Ovary (tissue), 9 donors: ENCODE measurements around the gene CCR4. TPM values are rescaled to one million over a fixed set of nuclear protein-coding genes. Genes with fewer than 3 reads are reported as not detected.
"Not testable (repeated sequence)": the region's sequence is repeated elsewhere in the genome, so short reads cannot be mapped to it uniquely, and the experiment has no call there.

Source experiments
- DNase-seq, 5 donors: peaks; one replicate each; pipeline ENCODE4 v3.0.0-alpha.2; 2019 to 2020
- H3K27ac ChIP-seq, 2 donors: fragments of 200-600 bp; one replicate each; pipeline versions ENCODE4 v1.5.1 to v1.8.0; 2019 to 2022
- H3K27me3 ChIP-seq: fragments of 200-600 bp; one replicate; pipeline ENCODE4 v1.8.0; 2022
- H3K36me3 ChIP-seq: fragments of 200-600 bp; sonication (generic); one replicate; pipeline ENCODE4 v1.5.1; 2019
- H3K4me1 ChIP-seq: one replicate; pipeline ENCODE4 v1.8.1; 2013; ENCODE audit warnings: mild to moderate bottlenecking, moderate library complexity; ENCODE audit not compliant: insufficient read depth
- H3K4me3 ChIP-seq: fragments of 200-600 bp; sonication (generic); one replicate; pipeline ENCODE4 v1.5.1; 2017
- H3K9me3 ChIP-seq, 2 donors: fragments of 200-600 bp in 1 of 2; sonication (generic) in 1 of 2; one replicate each; pipeline versions ENCODE4 v1.5.1 to v1.8.1; 2013 to 2019; ENCODE audit warnings: mild to moderate bottlenecking in 1 of 2, moderate library complexity in 1 of 2
- EP300 ChIP-seq: sonication (generic); formaldehyde crosslinking; IDR thresholded peaks from one replicate; pipeline ENCODE4 v1.6.1; 2017; ENCODE audit warnings: antibody characterized with exemption
- POLR2A ChIP-seq: fragments of 450-650 bp; IDR thresholded peaks from one replicate; pipeline ENCODE4 v1.6.1; 2017; ENCODE audit warnings: antibody characterized with exemption, mild to moderate bottlenecking, moderate library complexity
- WGBS, 3 donors: extraction: QIAGEN DNeasy Blood & Tissue Kit in 1 of 3; methylation state at CpG; one replicate each; pipeline versions ENCODE4 v1.1.5 to v1.1.7; 2013 to 2017; 5-methylcytosine and 5-hydroxymethylcytosine counted together
- intact Hi-C, 4 donors: fragments of 100-400 bp; cut with DNase I; formaldehyde crosslinking; loops; one replicate each; pipeline versions ENCODE4 v1.11.0 to v1.15.1; 2022 to 2023
- polyA plus RNA-seq, 2 donors: library from polyadenylated mRNA; stranded (reverse); fragments of 200-250 nt in 1 of 2; fragments of 350-450 nt in 1 of 2; fragmentation: Illumina TruSeq in 1 of 2; extraction: RNeasy Lipid Tissue Mini Kit (QIAGEN cat#74804) in 1 of 2; gene quantifications; one replicate each; pipeline ENCODE4 v1.2.3, GENCODE V29; 2013 to 2014
- total RNA-seq, 7 donors: library from RNA; depleted of rRNA in 2 of 7; stranded (reverse); fragments of >200 nt in 2 of 7; fragmentation: NEBNext Ultra II Directional in 3 of 7; extraction: Animal tissue kit (Norgen Biotek cat#: 25700) in 3 of 7; gene quantifications; one replicate each; pipeline versions ENCODE4 v1.1.0 to v1.2.4, GENCODE V29; 2016 to 2023
- TF ChIP-seq, protein P1 (sequence below), 3 donors: fragments of 450-650 bp in 2 of 3; fragments of 200-600 bp in 1 of 3; IDR thresholded peaks; one replicate each; pipeline versions ENCODE4 v1.5.1 to v1.8.0; 2016 to 2022; ENCODE audit warnings: antibody characterized with exemption in 3 of 3, mild to moderate bottlenecking in 1 of 3
- donor health status: DM: no; HTN: no; CAD: no; lungs with moderate emphysema.
- donor health status: DM: no; HTN: no; CAD: no.
- donor health status: Bipolar disorder and iron deficiency.
- donor health status: DM: yes; HTN: yes; CAD: no.
- donor health status: DM: no; HTN: no; CAD: no.
- donor health status: DM: yes; HTN: yes; CAD: no.

CCR4 gene
- total and polyA plus RNA-seq, 9 donors: 0.02 to 0.45 (median 0.16) TPM; not detected in 3

DNA sequence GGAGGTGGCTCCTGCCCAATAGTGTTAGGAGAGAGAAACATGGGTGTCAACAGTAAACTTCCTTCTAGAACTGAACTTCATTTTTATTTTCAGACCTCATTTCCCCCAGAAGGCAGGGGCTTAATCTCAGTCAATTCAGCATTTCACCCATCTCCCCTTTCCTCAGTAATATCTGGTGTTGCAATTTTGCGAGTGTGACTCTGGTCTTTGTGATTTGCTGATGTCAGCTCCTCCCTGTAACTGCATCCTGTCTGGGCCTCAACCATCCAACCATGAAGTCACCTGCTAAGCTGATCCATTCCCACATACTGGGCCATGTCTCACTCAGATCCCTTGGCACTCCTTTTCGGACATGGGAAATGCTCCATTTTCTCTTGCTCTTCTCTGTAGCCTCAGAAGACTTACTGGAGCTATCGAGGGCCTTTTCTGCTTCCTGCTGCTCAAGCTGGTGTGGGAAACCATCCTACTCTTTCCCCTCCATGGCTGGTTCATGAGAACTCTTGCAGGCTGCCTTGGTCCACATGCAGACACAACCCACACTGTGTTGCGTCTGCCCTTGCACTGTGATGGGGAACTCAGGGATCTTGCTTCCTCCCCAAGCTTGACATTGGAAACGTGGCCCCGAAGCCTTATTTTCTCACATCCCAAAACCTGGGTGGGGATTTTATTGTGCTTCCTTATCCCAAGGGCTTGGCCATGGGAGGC lies 24.6 kb downstream of the CCR4 start:
- Histone ChIP-seq H3K36me3 (no peaks in the 10 kb centered on the region), H3K4me3 (no peak overlapping the region), H3K27ac (no peak overlapping the region), H3K4me1 (peaks cover 6% of the 10 kb centered on the region), H3K9me3 (no peaks in the 10 kb centered on the region), H3K27me3 (no peaks in the 10 kb centered on the region)
- DNase-seq: no peak
- no peak for TF ChIP-seq POLR2A
- no peak for TF ChIP-seq EP300
- TF ChIP-seq, protein P1, sequence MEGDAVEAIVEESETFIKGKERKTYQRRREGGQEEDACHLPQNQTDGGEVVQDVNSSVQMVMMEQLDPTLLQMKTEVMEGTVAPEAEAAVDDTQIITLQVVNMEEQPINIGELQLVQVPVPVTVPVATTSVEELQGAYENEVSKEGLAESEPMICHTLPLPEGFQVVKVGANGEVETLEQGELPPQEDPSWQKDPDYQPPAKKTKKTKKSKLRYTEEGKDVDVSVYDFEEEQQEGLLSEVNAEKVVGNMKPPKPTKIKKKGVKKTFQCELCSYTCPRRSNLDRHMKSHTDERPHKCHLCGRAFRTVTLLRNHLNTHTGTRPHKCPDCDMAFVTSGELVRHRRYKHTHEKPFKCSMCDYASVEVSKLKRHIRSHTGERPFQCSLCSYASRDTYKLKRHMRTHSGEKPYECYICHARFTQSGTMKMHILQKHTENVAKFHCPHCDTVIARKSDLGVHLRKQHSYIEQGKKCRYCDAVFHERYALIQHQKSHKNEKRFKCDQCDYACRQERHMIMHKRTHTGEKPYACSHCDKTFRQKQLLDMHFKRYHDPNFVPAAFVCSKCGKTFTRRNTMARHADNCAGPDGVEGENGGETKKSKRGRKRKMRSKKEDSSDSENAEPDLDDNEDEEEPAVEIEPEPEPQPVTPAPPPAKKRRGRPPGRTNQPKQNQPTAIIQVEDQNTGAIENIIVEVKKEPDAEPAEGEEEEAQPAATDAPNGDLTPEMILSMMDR (IDR thresholded peaks at IDR 0.05): no peak
- WGBS, 3 donors: 85 to 89% (median 88%) methylated on average over 6 of the region's 6 CpGs
- intact Hi-C loops: no loop called here

DNA sequence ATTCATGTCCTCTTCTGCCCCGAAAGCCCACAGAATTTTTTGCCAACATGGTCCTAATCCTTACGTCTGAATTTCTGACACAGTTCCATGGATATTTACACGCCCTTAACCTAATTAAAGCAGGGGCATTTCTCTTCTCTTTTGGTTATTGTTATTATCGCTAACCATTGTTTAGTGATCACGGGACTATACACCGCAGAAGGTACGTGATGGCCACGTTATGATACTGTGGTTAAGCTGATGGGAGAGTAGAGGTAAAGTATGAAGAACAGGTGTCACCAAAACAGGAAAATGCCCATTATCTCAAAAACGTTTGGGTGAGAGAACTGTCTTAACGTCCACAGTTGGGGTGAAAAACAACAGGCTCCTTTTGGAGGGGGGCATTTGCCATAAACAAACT lies 26.4 kb downstream of the CCR4 start:
- no peak for TF ChIP-seq POLR2A
- TF ChIP-seq EP300: no peak
- TF ChIP-seq, protein P1 (IDR thresholded peaks at IDR 0.05): no peak
- Histone ChIP-seq H3K27ac (no peak overlapping the region), H3K4me1 (peaks cover 3% of the 10 kb centered on the region), H3K9me3 (no peaks in the 10 kb centered on the region), H3K27me3 (no peaks in the 10 kb centered on the region), H3K36me3 (no peaks in the 10 kb centered on the region), H3K4me3 (no peak overlapping the region)
- WGBS, 3 donors: 63 to 73% (median 70%) methylated on average over 10 of the region's 10 CpGs
- intact Hi-C loops: no loop called here
- no peak for DNase-seq

DNA sequence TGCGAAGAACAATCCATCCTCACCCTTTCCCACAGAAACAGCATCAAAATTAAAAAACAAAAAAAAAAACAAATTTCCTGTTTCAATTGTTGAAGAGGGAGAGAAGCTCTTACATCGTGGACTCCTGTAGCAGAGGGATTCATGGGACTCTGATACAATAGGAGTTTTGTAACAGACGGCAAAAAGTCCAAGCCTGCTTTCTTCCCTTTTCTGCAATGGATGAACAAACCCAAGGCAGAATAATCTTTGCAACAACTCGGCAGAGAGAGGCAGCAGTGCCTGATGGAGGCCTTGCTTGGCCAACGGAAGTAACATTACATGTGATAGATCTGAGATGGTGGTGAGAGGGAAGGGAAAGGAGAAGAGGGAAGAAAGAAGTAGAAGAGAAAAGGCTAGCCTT lies 26.9 kb downstream of the CCR4 start:
- Histone ChIP-seq H3K27ac (no peak overlapping the region), H3K9me3 (no peaks in the 10 kb centered on the region), H3K36me3 (no peaks in the 10 kb centered on the region), H3K27me3 (no peaks in the 10 kb centered on the region), H3K4me1 (peaks cover 2% of the 10 kb centered on the region), H3K4me3 (no peak overlapping the region)
- 76 to 88% (median 78%) methylated on average over 5 of the region's 5 CpGs for WGBS, 3 donors
- no peak for TF ChIP-seq POLR2A
- TF ChIP-seq, protein P1 (IDR thresholded peaks at IDR 0.05): no peak
- no peak for TF ChIP-seq EP300
- no peak for DNase-seq
- intact Hi-C loops: no loop called here

DNA sequence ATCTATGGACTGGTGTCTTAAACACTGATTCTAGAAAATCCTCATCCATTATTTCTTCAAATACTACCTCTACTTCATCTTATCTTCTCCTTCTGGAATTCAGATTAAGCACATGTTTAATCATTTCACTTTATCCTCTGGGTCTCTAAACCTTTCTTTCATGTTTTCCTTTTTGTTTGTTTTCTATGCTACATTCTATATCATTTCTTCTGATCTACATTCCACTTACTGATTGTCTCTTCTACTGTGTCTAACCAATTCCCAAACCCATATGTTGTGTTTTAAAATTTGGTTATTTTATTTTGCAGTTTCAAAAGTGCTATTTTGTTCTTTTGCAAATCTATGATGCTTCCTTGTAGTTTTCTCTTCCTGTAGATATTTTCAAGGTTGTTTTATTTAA lies 31.7 kb downstream of the CCR4 start:
- DNase-seq: no peak
- H3K4me3 ChIP-seq: no peak overlapping the region
- H3K27ac ChIP-seq: no peak overlapping the region
- no peaks in the 10 kb centered on the region for H3K4me1 ChIP-seq
- intact Hi-C loops: no loop called here
- no peaks in the 10 kb centered on the region for H3K9me3 ChIP-seq
- no peaks in the 10 kb centered on the region for H3K27me3 ChIP-seq
- TF ChIP-seq, protein P1 (IDR thresholded peaks at IDR 0.05): no peak
- TF ChIP-seq EP300 (no peak), POLR2A (no peak)
- no peaks in the 10 kb centered on the region for H3K36me3 ChIP-seq

DNA sequence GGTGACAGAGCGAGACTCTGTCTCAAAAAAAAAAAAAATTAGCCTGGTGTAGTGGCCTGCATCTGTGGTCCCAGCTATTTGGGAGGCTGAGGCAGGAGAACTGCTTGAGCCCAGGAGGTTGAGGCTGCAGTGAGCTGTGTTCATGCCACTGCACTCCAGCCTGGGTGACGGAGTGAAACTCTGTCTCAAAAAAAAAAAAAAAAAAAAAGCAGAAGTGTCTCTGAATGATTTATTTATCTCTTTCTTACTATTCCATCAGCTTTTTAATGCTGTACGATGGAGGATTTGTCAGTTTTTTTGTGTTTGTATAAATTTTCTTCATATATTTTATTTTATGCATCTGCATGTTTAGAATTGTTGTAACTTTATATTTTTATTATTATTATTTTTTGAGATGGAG lies 33.5 kb downstream of the CCR4 start:
- H3K36me3 ChIP-seq, intact Hi-C loops, H3K27ac ChIP-seq, H3K27me3 ChIP-seq, H3K4me1 ChIP-seq, H3K9me3 ChIP-seq, DNase-seq, H3K4me3 ChIP-seq: not testable (repeated sequence)
- 92 to 94% (median 93%) methylated on average over 3 of the region's 3 CpGs for WGBS, 3 donors
